ENCODE measurements around the gene HOOK2. TPM values are rescaled to one million over a fixed set of nuclear protein-coding genes. Genes with fewer than 3 reads are reported as not detected.

HOOK2 gene
- total and polyA plus RNA-seq, 2 experiments from 2014 or later: 56.9 to 86.4 TPM

GRCh38 chr19:12792051-12792852, 16.9 kb upstream of the HOOK2 start:
- H3K4me2 ChIP-seq: peak overlapping the region; percentile 96
- H3K27me3 ChIP-seq (ENCODE audit: insufficient read depth): peaks cover 27% of the 10 kb centered on the region
- peak overlapping the region; percentile 47; the same call in 1 of the 2 replicates for H2AFZ ChIP-seq
- Mint-ChIP-seq H3K36me3 (ENCODE audit: low read depth) (peaks cover 12% of the 10 kb centered on the region), H3K4me3 (peak overlapping the region; percentile 85), H3K9me3 (peaks cover 3% of the 10 kb centered on the region; the same call in 2 of the 3 replicates), H3K27ac (no peak overlapping the region), H3K4me1 (peaks cover 38% of the 10 kb centered on the region), H3K27me3 (ENCODE audit: insufficient read depth, low read depth, poor library complexity) (peaks cover 46% of the 10 kb centered on the region)
- H3F3A ChIP-seq (replicated peaks; ENCODE audit: low read depth): peaks cover 34% of the 10 kb centered on the region
- no peaks in the 10 kb centered on the region for H3K9me2 ChIP-seq (ENCODE audit: insufficient read depth)
- no peaks in the 10 kb centered on the region for H4K20me1 ChIP-seq (replicated peaks; ENCODE audit: insufficient read depth)
- H3K4me3 ChIP-seq: peak overlapping the region; percentile 83
- no peaks in the 10 kb centered on the region for H3K79me2 ChIP-seq (replicated peaks; ENCODE audit: insufficient read depth)
- peak; percentile 94 for DNase-seq (ENCODE audit: low spot score)
- peak; percentile 1 for ATAC-seq
- H3K4me1 ChIP-seq (ENCODE audit: insufficient read depth): peaks cover 42% of the 10 kb centered on the region
- H3K36me3 ChIP-seq (ENCODE audit: insufficient read depth): no peaks in the 10 kb centered on the region
- TF ChIP-seq POLR2AphosphoS5 (IDR thresholded peaks at IDR 0.05; ENCODE audit: low read depth) (0 out of 2 replicates have a peak, but pooled peaks have one; percentile 52), JUNB (IDR thresholded peaks at IDR 0.05; ENCODE audit: unreplicated experiment) (no peak), ZNF331 (CRISPR knock-in tag; IDR thresholded peaks at IDR 0.05; ENCODE audit: low read depth) (no peak), CTCF (conservative IDR thresholded peaks at IDR 0.05; ENCODE audit: low read depth in 2 of 2) (no peak), ZNF462 (CRISPR knock-in tag; IDR thresholded peaks at IDR 0.05) (no peak), EZH2phosphoT487 (IDR thresholded peaks at IDR 0.05; ENCODE audit: unreplicated experiment) (no peak), EZH2 (IDR thresholded peaks at IDR 0.05; ENCODE audit: low read depth, unreplicated experiment) (no peak), CREB1 (CRISPR knock-in tag; IDR thresholded peaks at IDR 0.05; ENCODE audit: low read depth) (peak; percentile 7), NANOG (IDR thresholded peaks at IDR 0.05; ENCODE audit: borderline replicate concordance) (no peak), ZNF114 (CRISPR knock-in tag; IDR thresholded peaks at IDR 0.05) (no peak), REST (IDR thresholded peaks at IDR 0.05; ENCODE audit: unreplicated experiment) (no peak), STAT1 (IDR thresholded peaks at IDR 0.05; ENCODE audit: unreplicated experiment) (no peak), ETS1 (IDR thresholded peaks at IDR 0.05) (no peak)
- peak overlapping the region; percentile 90; the same call in 1 of the 2 replicates for H3K27ac ChIP-seq (ENCODE audit: low read depth)
